ENCODE measurements around the gene CADPS2.

- TF ChIP-seq CTCF (IDR thresholded peaks at IDR 0.05; ENCODE audit: borderline replicate concordance, extremely low read depth, low read length, poor library complexity, severe bottlenecking) (no peak), EZH2 (IDR thresholded peaks at IDR 0.05; ENCODE audit: borderline replicate concordance, low read depth, low read length, severe bottlenecking) (no peak)
These were observed 212.3 kb downstream of the CADPS2 start for GRCh38 chr7:122673951-122674350.
